ENCODE results near the gene RHOC. TPM values are rescaled to one million over a fixed set of nuclear protein-coding genes. Genes with fewer than 3 reads are reported as not detected.

RHOC gene
- total RNA-seq, 1 experiment from 2014 or later = 121 TPM

- no peak for DNase-seq
- Histone ChIP-seq H3K4me3 (ENCODE audit: insufficient read depth, low read depth, low read length) (no peak overlapping the region), H3K27me3 (ENCODE audit: control insufficient read depth, insufficient read depth, low read length) (peaks cover 38% of the 10 kb centered on the region), H3K36me3 (replicated peaks; ENCODE audit: control insufficient read depth, insufficient read depth, low read length) (peaks cover 11% of the 10 kb centered on the region)
Observed at GRCh38 chr1:112701227-112702066, 5.5 kb downstream of the RHOC start.

GRCh38 chr1:112700290-112701226 lies 6.4 kb downstream of the RHOC start:
- peaks cover 11% of the 10 kb centered on the region for H3K36me3 ChIP-seq (replicated peaks; ENCODE audit: control insufficient read depth, insufficient read depth, low read length)
- peak; percentile 86 for DNase-seq
- H3K27me3 ChIP-seq (ENCODE audit: control insufficient read depth, insufficient read depth, low read length) = peaks cover 32% of the 10 kb centered on the region
- H3K4me3 ChIP-seq (ENCODE audit: insufficient read depth, low read depth, low read length) = no peak overlapping the region

DNA sequence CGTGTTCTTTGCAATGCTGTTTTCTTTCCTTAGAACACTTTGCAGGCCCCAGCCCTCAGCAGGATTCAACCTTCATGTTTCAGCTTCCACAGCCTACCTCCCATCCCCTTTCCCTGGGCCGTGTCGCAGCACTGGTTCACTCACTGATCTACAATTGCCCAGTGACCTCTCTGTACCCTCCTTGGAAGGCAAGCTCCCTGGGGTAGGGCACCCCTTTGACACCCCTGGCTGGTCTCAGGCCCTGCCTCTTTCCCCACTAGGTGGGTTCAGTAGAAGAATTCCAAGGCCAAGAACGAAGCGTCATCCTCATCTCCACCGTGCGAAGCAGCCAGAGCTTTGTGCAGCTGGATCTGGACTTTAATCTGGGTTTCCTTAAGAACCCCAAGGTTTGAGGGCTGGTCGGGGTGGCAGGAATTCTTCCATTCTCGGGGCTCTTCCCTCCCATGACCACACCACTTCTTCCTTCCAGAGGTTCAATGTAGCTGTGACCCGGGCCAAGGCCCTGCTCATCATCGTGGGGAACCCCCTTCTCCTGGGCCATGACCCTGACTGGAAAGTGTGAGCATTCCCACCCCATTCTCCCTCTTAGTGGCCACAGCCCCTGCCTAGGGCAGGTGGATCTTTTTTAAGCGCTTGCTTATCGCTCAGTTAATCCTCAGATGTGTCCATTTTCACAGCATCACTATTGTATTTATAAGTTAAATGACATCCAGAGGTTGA lies 7.3 kb downstream of the RHOC start:
- no peak overlapping the region for H3K4me3 ChIP-seq (ENCODE audit: insufficient read depth, low read depth, low read length)
- no peak for DNase-seq
- H3K27me3 ChIP-seq (ENCODE audit: control insufficient read depth, insufficient read depth, low read length) = peaks cover 31% of the 10 kb centered on the region
- peaks cover 15% of the 10 kb centered on the region for H3K36me3 ChIP-seq (replicated peaks; ENCODE audit: control insufficient read depth, insufficient read depth, low read length)

DNA sequence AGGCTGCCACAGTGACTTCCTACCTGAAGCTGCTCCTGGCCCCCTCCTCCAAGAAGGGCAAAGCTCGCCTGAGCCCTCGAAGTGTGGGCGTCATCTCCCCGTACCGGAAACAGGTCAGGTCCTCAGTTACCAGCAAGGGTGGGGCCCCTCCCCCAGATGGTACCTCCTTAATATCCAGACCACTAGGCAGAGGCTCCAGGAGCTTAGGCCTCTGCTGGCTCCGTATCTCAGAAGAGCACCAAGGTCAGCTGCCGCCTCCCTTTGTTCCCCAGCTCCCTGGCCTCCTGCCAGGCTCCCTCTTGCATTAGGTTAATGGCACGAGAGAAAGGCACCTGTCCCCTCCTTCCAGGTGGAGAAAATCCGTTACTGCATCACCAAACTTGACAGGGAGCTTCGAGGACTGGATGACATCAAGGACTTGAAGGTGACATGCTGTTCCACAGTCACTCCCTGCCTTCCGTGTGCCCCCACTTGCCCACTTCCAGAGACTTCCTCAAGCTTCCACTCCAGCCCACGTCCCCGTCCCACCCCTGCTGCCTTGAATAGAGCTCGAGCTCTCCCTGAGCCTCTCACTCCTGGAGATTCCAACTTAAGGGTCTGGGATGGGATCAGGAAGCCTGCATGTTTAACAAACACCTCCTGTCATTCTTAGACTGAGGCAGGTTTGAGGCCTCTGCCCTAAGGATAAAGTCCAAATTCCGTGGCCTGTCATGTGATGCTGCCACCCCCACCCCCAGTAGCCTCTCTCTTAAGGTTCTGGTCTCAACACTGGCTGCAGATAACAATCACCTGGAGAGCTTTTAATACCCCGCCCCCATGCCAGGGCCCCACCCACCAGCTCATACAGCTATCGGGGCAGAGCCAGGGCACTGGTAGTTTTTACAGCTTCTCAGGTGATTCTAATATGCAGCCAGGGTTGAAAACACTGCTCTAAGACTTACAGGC lies 8.3 kb downstream of the RHOC start:
- Histone ChIP-seq H3K4me3 (ENCODE audit: insufficient read depth, low read depth, low read length) (no peak overlapping the region), H3K27me3 (ENCODE audit: control insufficient read depth, insufficient read depth, low read length) (peaks cover 22% of the 10 kb centered on the region), H3K36me3 (replicated peaks; ENCODE audit: control insufficient read depth, insufficient read depth, low read length) (peaks cover 15% of the 10 kb centered on the region)
- DNase-seq = no peak

DNA sequence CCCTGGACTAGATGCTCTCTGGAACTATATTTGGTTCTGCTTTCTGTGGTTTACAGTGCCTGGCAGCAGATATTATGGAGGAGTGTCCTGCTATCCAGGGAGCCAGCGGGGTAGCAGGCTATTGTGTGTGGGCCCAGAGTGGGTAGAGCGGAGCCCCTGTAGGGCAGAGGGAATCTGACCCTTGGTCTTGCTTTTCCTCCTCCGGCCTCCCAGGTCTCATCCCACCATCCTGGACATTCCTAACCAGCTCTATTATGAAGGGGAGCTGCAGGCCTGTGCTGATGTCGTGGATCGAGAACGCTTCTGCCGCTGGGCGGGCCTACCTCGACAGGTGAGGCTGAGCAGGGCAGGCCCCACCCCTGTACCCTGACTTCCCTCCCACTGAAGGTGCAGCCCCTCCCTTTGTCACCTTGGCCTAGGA lies 9.1 kb downstream of the RHOC start:
- peaks cover 17% of the 10 kb centered on the region for H3K36me3 ChIP-seq (replicated peaks; ENCODE audit: control insufficient read depth, insufficient read depth, low read length)
- DNase-seq = no peak
- peaks cover 17% of the 10 kb centered on the region for H3K27me3 ChIP-seq (ENCODE audit: control insufficient read depth, insufficient read depth, low read length)
- H3K4me3 ChIP-seq (ENCODE audit: insufficient read depth, low read depth, low read length) = no peak overlapping the region

DNA sequence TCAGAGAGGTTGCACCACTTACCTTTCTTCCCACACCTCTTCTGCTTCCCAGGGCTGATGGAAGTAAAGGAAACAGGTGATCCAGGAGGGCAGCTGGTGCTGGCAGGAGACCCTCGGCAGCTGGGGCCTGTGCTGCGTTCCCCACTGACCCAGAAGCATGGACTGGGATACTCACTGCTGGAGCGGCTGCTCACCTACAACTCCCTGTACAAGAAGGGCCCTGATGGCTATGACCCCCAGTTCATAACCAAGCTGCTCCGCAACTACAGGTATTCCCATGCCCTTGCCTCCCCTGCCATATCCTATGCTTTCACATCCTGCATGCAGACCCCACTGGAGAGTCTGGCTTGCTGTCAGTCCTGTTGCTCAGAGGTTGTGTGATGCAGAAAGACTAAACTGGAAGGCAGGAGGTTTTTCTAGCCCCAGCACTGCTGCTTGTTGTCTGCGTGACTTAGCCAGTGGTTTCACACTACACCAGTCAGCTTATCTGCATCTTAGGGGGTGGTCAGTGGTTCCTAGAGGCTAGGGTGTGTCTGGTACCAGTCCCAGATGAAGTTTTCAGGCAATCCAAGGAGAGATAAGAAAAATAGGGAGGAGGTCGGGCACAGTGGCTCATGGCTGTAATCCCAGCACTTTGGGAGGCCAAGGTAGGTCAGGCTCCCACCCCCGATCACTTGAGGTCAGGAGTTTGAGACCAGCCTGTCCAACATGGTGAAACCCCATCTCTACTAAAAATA lies 10.2 kb downstream of the RHOC start:
- peaks cover 11% of the 10 kb centered on the region; the same call in 1 of the 2 replicates for H3K27me3 ChIP-seq (ENCODE audit: control insufficient read depth, insufficient read depth, low read length)
- H3K36me3 ChIP-seq (replicated peaks; ENCODE audit: control insufficient read depth, insufficient read depth, low read length) = peaks cover 19% of the 10 kb centered on the region
- DNase-seq = no peak
- no peak overlapping the region for H3K4me3 ChIP-seq (ENCODE audit: insufficient read depth, low read depth, low read length)

GRCh38 chr1:112695276-112695675 lies 11.7 kb downstream of the RHOC start:
- Histone ChIP-seq H3K27me3 (ENCODE audit: control insufficient read depth, insufficient read depth, low read length) (peaks cover 10% of the 10 kb centered on the region; the same call in 1 of the 2 replicates), H3K4me3 (ENCODE audit: insufficient read depth, low read depth, low read length) (no peak overlapping the region), H3K36me3 (replicated peaks; ENCODE audit: control insufficient read depth, insufficient read depth, low read length) (peaks cover 19% of the 10 kb centered on the region)
- DNase-seq = no peak

DNA sequence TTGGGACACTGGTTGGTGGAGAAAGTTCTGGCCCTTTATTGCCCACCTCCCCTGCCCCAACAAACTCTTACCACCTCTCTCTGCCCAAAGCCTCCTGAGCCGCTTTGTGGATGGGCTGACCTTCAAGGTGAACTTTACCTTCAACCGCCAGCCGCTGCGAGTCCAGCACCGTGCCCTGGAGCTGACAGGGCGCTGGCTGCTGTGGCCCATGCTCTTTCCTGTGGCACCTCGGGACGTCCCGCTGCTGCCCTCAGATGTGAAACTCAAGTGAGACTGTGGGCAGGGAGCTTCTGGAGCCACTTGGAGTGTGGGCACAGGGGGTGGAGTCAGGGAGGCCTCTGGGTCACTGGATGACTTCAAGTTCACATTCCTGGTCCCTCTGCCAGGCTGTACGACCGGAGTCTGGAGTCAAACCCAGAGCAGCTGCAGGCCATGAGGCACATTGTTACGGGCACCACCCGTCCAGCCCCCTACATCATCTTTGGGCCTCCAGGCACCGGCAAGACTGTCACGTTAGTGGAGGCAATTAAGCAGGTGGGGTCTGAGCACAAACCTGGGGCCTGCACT lies 12.5 kb downstream of the RHOC start:
- Histone ChIP-seq H3K27me3 (ENCODE audit: control insufficient read depth, insufficient read depth, low read length) (peaks cover 3% of the 10 kb centered on the region; the same call in 1 of the 2 replicates), H3K36me3 (replicated peaks; ENCODE audit: control insufficient read depth, insufficient read depth, low read length) (peaks cover 16% of the 10 kb centered on the region), H3K4me3 (ENCODE audit: insufficient read depth, low read depth, low read length) (no peak overlapping the region)
- DNase-seq = no peak

DNA sequence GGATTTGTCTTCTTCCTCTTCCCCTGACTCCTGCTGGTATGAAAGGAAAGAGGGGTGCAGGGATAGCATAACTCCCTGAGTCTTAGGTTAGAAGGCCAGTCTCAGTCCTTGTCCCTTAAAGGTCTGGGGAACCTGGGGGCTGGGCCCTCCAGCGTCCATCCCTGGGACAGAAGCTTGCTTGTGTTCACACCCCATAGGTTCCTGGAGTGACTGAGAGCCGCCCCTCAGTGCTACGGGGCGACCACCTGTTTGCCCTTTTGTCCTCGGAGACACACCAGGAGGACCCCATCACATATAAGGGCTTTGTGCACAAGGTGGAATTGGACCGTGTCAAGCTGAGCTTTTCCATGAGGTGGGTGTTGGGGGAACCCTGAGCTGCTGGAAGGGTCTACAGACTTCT lies 13.1 kb downstream of the RHOC start:
- peaks cover 14% of the 10 kb centered on the region for H3K36me3 ChIP-seq (replicated peaks; ENCODE audit: control insufficient read depth, insufficient read depth, low read length)
- no peaks in the 10 kb centered on the region; the same call in 1 of the 2 replicates for H3K27me3 ChIP-seq (ENCODE audit: control insufficient read depth, insufficient read depth, low read length)
- no peak for DNase-seq
- H3K4me3 ChIP-seq (ENCODE audit: insufficient read depth, low read depth, low read length) = no peak overlapping the region

- H3K36me3 ChIP-seq (replicated peaks; ENCODE audit: control insufficient read depth, insufficient read depth, low read length) = peaks cover 12% of the 10 kb centered on the region
- peak; percentile 7 for DNase-seq
- no peak overlapping the region for H3K4me3 ChIP-seq (ENCODE audit: insufficient read depth, low read depth, low read length)
- no peaks in the 10 kb centered on the region for H3K27me3 ChIP-seq (ENCODE audit: control insufficient read depth, insufficient read depth, low read length)
Observed at GRCh38 chr1:112692681-112693080, 14.2 kb downstream of the RHOC start.

DNA sequence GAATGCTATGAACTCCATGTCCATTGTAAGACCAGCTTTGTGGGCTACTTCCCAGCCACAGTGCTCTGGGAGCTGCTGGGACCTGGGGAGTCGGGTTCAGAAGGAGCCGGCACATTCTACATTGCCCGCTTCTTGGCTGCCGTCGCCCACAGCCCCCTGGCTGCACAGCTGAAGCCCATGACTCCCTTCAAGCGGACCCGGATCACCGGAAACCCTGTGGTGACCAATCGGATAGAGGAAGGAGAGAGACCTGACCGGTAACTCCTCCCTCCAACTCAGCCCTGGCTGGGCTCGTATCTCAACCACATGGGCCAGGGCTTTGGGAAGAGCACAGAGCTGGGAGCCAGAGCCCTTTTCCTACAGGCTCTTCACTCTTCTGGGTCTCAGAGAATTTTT lies 17.1 kb downstream of the RHOC start:
- DNase-seq = peak; percentile 65
- Histone ChIP-seq H3K27me3 (ENCODE audit: control insufficient read depth, insufficient read depth, low read length) (no peaks in the 10 kb centered on the region), H3K4me3 (ENCODE audit: insufficient read depth, low read depth, low read length) (no peak overlapping the region), H3K36me3 (replicated peaks; ENCODE audit: control insufficient read depth, insufficient read depth, low read length) (peaks cover 4% of the 10 kb centered on the region)

DNA sequence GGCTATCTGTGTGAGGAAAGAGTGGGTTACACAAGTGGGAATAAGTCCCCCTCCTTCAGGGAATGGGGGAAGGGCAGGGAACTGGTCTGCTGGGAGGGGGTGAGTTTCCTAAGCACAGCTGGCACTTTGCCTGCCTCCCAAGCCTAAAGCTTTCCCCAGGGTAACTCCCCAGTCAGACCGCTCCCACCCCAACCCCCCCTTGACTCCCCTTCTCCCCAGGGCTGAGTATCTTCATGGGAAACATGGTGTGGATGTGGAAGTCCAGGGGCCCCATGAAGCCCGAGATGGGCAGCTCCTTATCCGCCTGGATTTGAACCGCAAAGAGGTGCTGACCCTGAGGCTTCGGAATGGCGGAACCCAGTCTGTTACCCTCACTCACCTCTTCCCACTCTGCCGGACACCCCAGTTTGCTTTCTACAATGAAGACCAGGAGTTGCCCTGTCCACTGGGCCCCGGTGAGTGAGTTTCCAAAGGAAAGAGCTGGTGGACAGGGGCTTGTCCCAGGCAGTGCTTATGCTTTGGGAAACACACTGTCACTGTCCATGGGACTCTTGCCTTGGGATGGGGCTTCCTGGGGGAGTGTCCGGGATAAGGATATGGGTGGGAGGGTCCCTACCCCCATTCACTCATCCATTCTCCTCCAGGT lies 17.6 kb downstream of the RHOC start:
- Histone ChIP-seq H3K27me3 (ENCODE audit: control insufficient read depth, insufficient read depth, low read length) (no peaks in the 10 kb centered on the region), H3K36me3 (replicated peaks; ENCODE audit: control insufficient read depth, insufficient read depth, low read length) (peaks cover 4% of the 10 kb centered on the region), H3K4me3 (ENCODE audit: insufficient read depth, low read depth, low read length) (no peak overlapping the region)
- DNase-seq = peak; percentile 38

Data from H7 (cell line).